Hepatocyte (in vitro differentiated cells): ENCODE data around the gene KCNK4. TPM values are rescaled to one million over a fixed set of nuclear protein-coding genes. Genes with fewer than 3 reads are reported as not detected.

ENCODE experiments used
- DNase-seq: peaks from one replicate; pipeline ENCODE4 v3.0.0-alpha.2; 2016; ENCODE audit warnings: low spot score
- H2AFZ ChIP-seq: fragments of 200-600 bp; sonication (generic); 2 replicates; pipeline ENCODE4 v1.6.0; 2016; ENCODE audit warnings: antibody characterized with exemption, mild to moderate bottlenecking
- H3K27ac ChIP-seq: fragments of 200-600 bp; sonication (generic); 2 replicates; pipeline ENCODE4 v1.5.1; 2016; ENCODE audit warnings: mild to moderate bottlenecking
- H3K27me3 ChIP-seq: fragments of 200-600 bp; sonication (generic); 2 replicates; pipeline ENCODE4 v1.6.1; 2016
- H3K36me3 ChIP-seq: fragments of 200-600 bp; sonication (generic); replicated peaks from 2 replicates; pipeline ENCODE4 v1.5.1; 2016; ENCODE audit warnings: low read depth; ENCODE audit not compliant: insufficient read depth
- H3K4me1 ChIP-seq: fragments of 200-600 bp; sonication (generic); 2 replicates; pipeline ENCODE4 v1.5.1; 2016; ENCODE audit warnings: mild to moderate bottlenecking, moderate library complexity; ENCODE audit not compliant: insufficient read depth
- H3K4me2 ChIP-seq: fragments of 200-600 bp; sonication (generic); 2 replicates; pipeline ENCODE4 v1.6.0; 2016
- H3K4me3 ChIP-seq: fragments of 200-600 bp; sonication (generic); 2 replicates; pipeline ENCODE4 v1.5.1; 2016; ENCODE audit warnings: mild to moderate bottlenecking
- H3K79me2 ChIP-seq: fragments of 200-600 bp; sonication (generic); 2 replicates; pipeline ENCODE4 v1.6.0; 2017; ENCODE audit warnings: mild to moderate bottlenecking
- H3K9me2 ChIP-seq: fragments of 200-600 bp; sonication (generic); replicated peaks from 2 replicates; pipeline ENCODE4 v1.6.0; 2017; ENCODE audit warnings: mild to moderate bottlenecking; ENCODE audit not compliant: insufficient read depth
- H3K9me3 ChIP-seq: fragments of 200-600 bp; sonication (generic); 2 replicates; pipeline ENCODE4 v1.5.1; 2016; ENCODE audit warnings: low read depth, mild to moderate bottlenecking
- H4K20me1 ChIP-seq: fragments of 200-600 bp; sonication (generic); 2 replicates; pipeline ENCODE4 v1.6.0; 2016; ENCODE audit warnings: mild to moderate bottlenecking; ENCODE audit not compliant: insufficient read depth, poor library complexity, severe bottlenecking
- EZH2 ChIP-seq: fragments of 200-600 bp; sonication (generic); IDR thresholded peaks from 2 replicates; pipeline ENCODE4 v1.6.1; 2016; ENCODE audit warnings: antibody characterized with exemption, mild to moderate bottlenecking, borderline replicate concordance
- EZH2phosphoT487 ChIP-seq: fragments of 200-600 bp; sonication (generic); IDR thresholded peaks from one replicate; pipeline ENCODE4 v1.6.1; 2018; ENCODE audit warnings: antibody characterized with exemption, mild to moderate bottlenecking, low read depth, moderate library complexity; ENCODE audit not compliant: unreplicated experiment, severe bottlenecking
- WGBS: methylation state at CpG from one replicate; pipeline ENCODE4 v1.1.6; 2016; ENCODE audit warnings: low lambda C conversion rate; ENCODE audit errors: missing lambda C conversion rate; 5-methylcytosine and 5-hydroxymethylcytosine counted together
- polyA plus RNA-seq: library from polyadenylated mRNA; unstranded; fragments of >200 nt; fragmentation: Nextera tagmentation; extraction: Ambion mirVana; gene quantifications from 2 replicates; pipeline ENCODE4 v1.2.1, GENCODE V29; 2016
- total RNA-seq: library from RNA; depleted of rRNA; stranded (reverse); fragments of >200 nt; gene quantifications from 2 replicates; pipeline ENCODE4 v1.2.3, GENCODE V29; 2014
- TF ChIP-seq, protein P1 (sequence below): fragments of 200-600 bp; sonication (generic); IDR thresholded peaks from 2 replicates; pipeline ENCODE4 v1.5.1; 2016; ENCODE audit warnings: antibody characterized with exemption, mild to moderate bottlenecking; ENCODE audit not compliant: poor library complexity

The KCNK4 gene
- total and polyA plus RNA-seq, 2 experiments from 2014 or later, result not detected

DNA sequence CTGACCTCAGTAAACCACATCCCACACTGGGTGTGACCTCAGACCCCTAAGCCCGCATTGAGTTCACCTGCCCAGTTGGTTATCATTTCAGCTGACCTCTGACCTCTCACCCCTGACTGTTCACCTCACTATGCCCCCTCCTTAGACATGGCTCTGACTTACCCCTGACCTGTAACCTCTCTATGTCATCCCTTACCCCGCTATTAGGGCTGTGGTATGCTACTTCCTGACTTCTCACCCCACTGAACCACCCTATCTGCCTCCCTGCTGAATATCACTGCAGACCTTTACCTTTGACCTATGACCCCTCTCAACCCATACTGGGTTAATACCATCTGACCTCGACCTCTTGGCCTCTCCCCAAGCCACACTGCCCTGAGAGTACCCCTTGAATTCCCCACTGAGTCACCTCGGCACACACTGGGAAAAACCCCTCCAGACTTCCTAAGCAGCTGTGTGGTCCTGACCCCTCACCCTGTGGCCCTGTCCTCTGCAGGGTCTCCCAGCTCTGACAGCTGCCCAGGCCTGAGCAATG is 31.5 kb upstream of the KCNK4 start:
- Histone ChIP-seq H3K9me3 (no peaks in the 10 kb centered on the region), H3K36me3 (no peaks in the 10 kb centered on the region), H3K27ac (no peak overlapping the region), H3K9me2 (no peaks in the 10 kb centered on the region), H3K4me1 (no peaks in the 10 kb centered on the region), H4K20me1 (no peaks in the 10 kb centered on the region), H2AFZ (no peak overlapping the region), H3K4me3 (no peak overlapping the region), H3K4me2 (no peak overlapping the region), H3K27me3 (no peaks in the 10 kb centered on the region), H3K79me2 (no peaks in the 10 kb centered on the region)
- no peak for DNase-seq
- WGBS, result 95% methylated on average over 4 of the region's 4 CpGs
- TF ChIP-seq EZH2 (no peak), EZH2phosphoT487 (no peak)
- TF ChIP-seq, protein P1, sequence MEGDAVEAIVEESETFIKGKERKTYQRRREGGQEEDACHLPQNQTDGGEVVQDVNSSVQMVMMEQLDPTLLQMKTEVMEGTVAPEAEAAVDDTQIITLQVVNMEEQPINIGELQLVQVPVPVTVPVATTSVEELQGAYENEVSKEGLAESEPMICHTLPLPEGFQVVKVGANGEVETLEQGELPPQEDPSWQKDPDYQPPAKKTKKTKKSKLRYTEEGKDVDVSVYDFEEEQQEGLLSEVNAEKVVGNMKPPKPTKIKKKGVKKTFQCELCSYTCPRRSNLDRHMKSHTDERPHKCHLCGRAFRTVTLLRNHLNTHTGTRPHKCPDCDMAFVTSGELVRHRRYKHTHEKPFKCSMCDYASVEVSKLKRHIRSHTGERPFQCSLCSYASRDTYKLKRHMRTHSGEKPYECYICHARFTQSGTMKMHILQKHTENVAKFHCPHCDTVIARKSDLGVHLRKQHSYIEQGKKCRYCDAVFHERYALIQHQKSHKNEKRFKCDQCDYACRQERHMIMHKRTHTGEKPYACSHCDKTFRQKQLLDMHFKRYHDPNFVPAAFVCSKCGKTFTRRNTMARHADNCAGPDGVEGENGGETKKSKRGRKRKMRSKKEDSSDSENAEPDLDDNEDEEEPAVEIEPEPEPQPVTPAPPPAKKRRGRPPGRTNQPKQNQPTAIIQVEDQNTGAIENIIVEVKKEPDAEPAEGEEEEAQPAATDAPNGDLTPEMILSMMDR, result no peak

DNA sequence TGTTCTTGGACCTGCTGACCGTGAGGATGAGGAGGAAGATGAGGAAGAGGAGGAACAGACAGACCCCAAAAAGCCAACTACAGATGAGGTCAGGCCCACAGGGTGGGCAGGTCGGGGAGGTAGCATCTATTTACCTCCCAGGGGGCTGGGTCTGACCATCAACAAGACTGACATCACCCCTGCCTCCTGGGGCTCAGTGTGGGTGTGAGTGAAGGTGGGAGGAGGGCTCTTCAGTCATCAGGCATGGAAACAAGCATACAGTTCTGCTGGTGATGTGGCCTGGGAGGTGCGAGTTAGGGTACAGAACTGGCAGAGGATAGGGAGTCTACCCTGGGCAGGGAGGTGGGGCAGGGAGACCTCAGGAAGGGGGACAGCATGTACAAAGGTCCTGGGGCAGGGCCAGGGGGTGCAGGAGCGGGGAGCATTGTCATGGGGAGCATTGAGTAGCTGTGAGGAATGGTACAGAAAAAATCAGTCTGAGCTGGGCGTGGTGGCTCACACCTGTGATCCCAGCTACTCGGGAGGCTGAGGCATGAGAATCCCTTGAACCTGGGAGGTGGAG is 30.9 kb upstream of the KCNK4 start:
- H3K27ac ChIP-seq, result no peak overlapping the region
- H4K20me1 ChIP-seq, result no peaks in the 10 kb centered on the region
- H3K9me3 ChIP-seq, result no peaks in the 10 kb centered on the region
- H3K4me3 ChIP-seq, result no peak overlapping the region
- no peak overlapping the region for H3K4me2 ChIP-seq
- DNase-seq, result no peak
- no peak overlapping the region for H2AFZ ChIP-seq
- no peaks in the 10 kb centered on the region for H3K79me2 ChIP-seq
- H3K36me3 ChIP-seq, result no peaks in the 10 kb centered on the region
- H3K4me1 ChIP-seq, result no peaks in the 10 kb centered on the region
- WGBS, result 98% methylated on average over 6 of the region's 6 CpGs
- TF ChIP-seq, protein P1, result no peak
- no peak for TF ChIP-seq EZH2
- TF ChIP-seq EZH2phosphoT487, result no peak
- no peaks in the 10 kb centered on the region for H3K27me3 ChIP-seq
- no peaks in the 10 kb centered on the region for H3K9me2 ChIP-seq

DNA sequence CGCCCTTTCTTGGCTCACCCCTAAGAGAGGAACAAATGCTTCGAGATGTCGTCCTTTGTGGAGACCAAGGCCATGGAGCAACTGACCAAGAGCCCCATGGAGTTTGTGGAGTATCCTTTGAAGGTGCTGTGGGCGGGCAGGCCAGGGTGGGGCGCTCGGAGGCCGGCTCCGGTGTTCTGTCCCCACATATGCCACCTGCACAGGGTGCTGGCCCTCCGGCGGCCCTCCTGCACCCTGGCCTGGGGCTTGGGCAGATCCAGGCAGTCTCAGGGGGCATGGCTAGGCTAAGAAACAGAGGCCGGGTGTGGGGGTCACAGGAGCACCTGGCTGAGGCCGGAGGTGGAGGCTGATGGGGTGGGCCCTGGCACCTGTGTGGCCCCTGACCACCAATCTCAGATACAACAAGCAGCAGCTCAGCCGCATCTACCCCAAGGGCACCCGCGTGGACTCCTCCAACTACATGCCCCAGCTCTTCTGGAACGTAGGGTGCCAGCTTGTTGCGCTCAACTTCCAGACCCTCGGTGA is 29.5 kb upstream of the KCNK4 start:
- Histone ChIP-seq H3K9me2 (no peaks in the 10 kb centered on the region), H3K27me3 (no peaks in the 10 kb centered on the region), H3K4me3 (no peak overlapping the region), H3K27ac (no peak overlapping the region), H2AFZ (no peak overlapping the region), H3K4me2 (no peak overlapping the region), H3K79me2 (no peaks in the 10 kb centered on the region), H3K9me3 (no peaks in the 10 kb centered on the region), H4K20me1 (no peaks in the 10 kb centered on the region), H3K36me3 (no peaks in the 10 kb centered on the region), H3K4me1 (no peaks in the 10 kb centered on the region)
- TF ChIP-seq EZH2 (no peak), EZH2phosphoT487 (no peak)
- TF ChIP-seq, protein P1, result no peak
- WGBS, result 96% methylated on average over 17 of the region's 18 CpGs
- DNase-seq, result no peak
